Measurements from ENCODE around the gene SLC4A4.

SLC4A4 gene

GRCh38 chr4:71616168-71616811 lies 277.5 kb downstream of the SLC4A4 start:
- DNase-seq (ENCODE audit: low read depth), result no peak
- no peak overlapping the region for H3K4me3 ChIP-seq (ENCODE audit: low read depth, low read length)
- no peak for TF ChIP-seq MAX (IDR thresholded peaks at IDR 0.05; ENCODE audit: low read depth, low read length)
